Inflammatory macrophage treated with lipopolysaccharide for 4 hours (primary cell): ENCODE measurements around the gene NKX2-8.

Source experiments
- DNase-seq: peaks from one replicate; pipeline ENCODE4 v3.0.0-alpha.2; 2020

The NKX2-8 gene

GRCh38 chr14:36582011-36582873, at the start of gene NKX2-8:
Gene NKX2-8, minus strand, starts transcription at chr14:36582614. Its CDS starts 225 bp downstream, at chr14:36582389.
- DNase-seq, result no peak

GRCh38 chr14:36627981-36628380, 45.6 kb upstream of the NKX2-8 start:
- DNase-seq, result no peak

- no peak for DNase-seq
Measured at GRCh38 chr14:36626151-36626550, 43.7 kb upstream of the NKX2-8 start.

- no peak for DNase-seq
Measured at GRCh38 chr14:36625436-36625835, 43.0 kb upstream of the NKX2-8 start.

GRCh38 chr14:36625014-36625413, 42.6 kb upstream of the NKX2-8 start:
- no peak for DNase-seq

GRCh38 chr14:36619853-36620252, 37.4 kb upstream of the NKX2-8 start:
- no peak for DNase-seq

GRCh38 chr14:36619131-36619530, 36.7 kb upstream of the NKX2-8 start:
- DNase-seq, result no peak

GRCh38 chr14:36618641-36619040, 36.2 kb upstream of the NKX2-8 start:
- no peak for DNase-seq

- DNase-seq, result no peak
Measured at GRCh38 chr14:36617824-36618223, 35.4 kb upstream of the NKX2-8 start.

GRCh38 chr14:36605506-36605857, 23.1 kb upstream of the NKX2-8 start:
- DNase-seq, result no peak

GRCh38 chr14:36604757-36605505, 22.5 kb upstream of the NKX2-8 start:
- DNase-seq, result peak; percentile 62

- DNase-seq, result no peak
Measured at GRCh38 chr14:36600431-36600830, 18.0 kb upstream of the NKX2-8 start.

GRCh38 chr14:36591482-36591881, 9.1 kb upstream of the NKX2-8 start:
- DNase-seq, result no peak

- no peak for DNase-seq
Measured at GRCh38 chr14:36588788-36589187, 6.4 kb upstream of the NKX2-8 start.

- DNase-seq, result no peak
Measured at GRCh38 chr14:36588119-36588518, 5.7 kb upstream of the NKX2-8 start.

GRCh38 chr14:36585100-36585499, 2.7 kb upstream of the NKX2-8 start:
- DNase-seq, result no peak

- DNase-seq, result no peak
Measured at GRCh38 chr14:36583893-36584811, 1.7 kb upstream of the NKX2-8 start.

- DNase-seq, result no peak
Measured at GRCh38 chr14:36583242-36583892, 953 bp upstream of the NKX2-8 start.

GRCh38 chr14:36582874-36583241, 444 bp upstream of the NKX2-8 start:
- no peak for DNase-seq

GRCh38 chr14:36580856-36581831, 1.3 kb downstream of the NKX2-8 start:
- no peak for DNase-seq

- DNase-seq, result no peak
Measured at GRCh38 chr14:36580141-36580855, 2.1 kb downstream of the NKX2-8 start.
